ENCODE data around the gene IQGAP2.
"Not testable (repeated sequence)": the region's sequence is repeated elsewhere in the genome, so short reads cannot be mapped to it uniquely, and the experiment has no call there.

- TF ChIP-seq CTCF, POLR2A (IDR thresholded peaks at IDR 0.05): not testable (repeated sequence)
Observed at GRCh38 chr5:76437507-76437906, 34.4 kb downstream of the IQGAP2 start.

Data from right lobe of liver (tissue), 4 donors.